NCI-H146 treated with DMSO at 0.1 percent for 48 hours (cell line): ENCODE results near the gene NPW.

Source experiments
- DNase-seq: peaks from one replicate; lab custom pipeline; 2025; ENCODE audit not compliant: unreplicated experiment; lab: John Stamatoyannopoulos, UW

Gene NPW

GRCh38 chr16:2019518-2019920, at the start of gene NPW:
Gene NPW, plus strand, starts transcription at chr16:2019785.
- DNase-seq, result no peak

- peak; percentile 91 for DNase-seq
Measured at GRCh38 chr16:1971796-1972489, 47.6 kb upstream of the NPW start, which contains the start of gene TBL3. Gene TBL3, plus strand, starts transcription at chr16:1972053. Its CDS starts 112 bp downstream, at chr16:1972165.

GRCh38 chr16:1972490-1972877, 47.1 kb upstream of the NPW start:
- DNase-seq, result no peak

- DNase-seq, result no peak
Measured at GRCh38 chr16:1973461-1974156, 46.0 kb upstream of the NPW start.

GRCh38 chr16:1974157-1975070, 45.2 kb upstream of the NPW start:
- no peak for DNase-seq

- no peak for DNase-seq
Measured at GRCh38 chr16:1975432-1976215, 44.0 kb upstream of the NPW start.

- DNase-seq, result no peak
Measured at GRCh38 chr16:1976216-1976520, 43.4 kb upstream of the NPW start.

GRCh38 chr16:1976951-1977874, 42.4 kb upstream of the NPW start:
- DNase-seq, result no peak

GRCh38 chr16:1977875-1978268, 41.7 kb upstream of the NPW start:
- no peak for DNase-seq

- DNase-seq, result no peak
Measured at GRCh38 chr16:1978476-1979120, 41.0 kb upstream of the NPW start.

GRCh38 chr16:1979271-1980029, 40.1 kb upstream of the NPW start:
- peak; percentile 36 for DNase-seq

- DNase-seq, result peak; percentile 53
Measured at GRCh38 chr16:1980030-1980769, 39.4 kb upstream of the NPW start.

GRCh38 chr16:1980770-1981087, 38.9 kb upstream of the NPW start:
- DNase-seq, result no peak

GRCh38 chr16:1981398-1981836, 38.2 kb upstream of the NPW start, which contains the start of gene NOXO1:
Gene NOXO1, minus strand, starts transcription at chr16:1981469. Its CDS starts 290 bp downstream, at chr16:1981179.
- DNase-seq, result peak; percentile 17

GRCh38 chr16:1982013-1982433, 37.6 kb upstream of the NPW start:
- no peak for DNase-seq

GRCh38 chr16:1982991-1983543, 36.5 kb upstream of the NPW start:
- no peak for DNase-seq

GRCh38 chr16:1983544-1984346, 35.8 kb upstream of the NPW start, which contains the start of gene GFER:
Gene GFER, plus strand, starts transcription at chr16:1984193. Its CDS starts 26 bp downstream, at chr16:1984219.
- peak; percentile 83 for DNase-seq
